GM21529 (cell line): ENCODE data around the gene PAX5.
A peak's percentile ranks its signal among the peaks of the same experiment; 100 is the strongest.

Source experiments
- ATAC-seq: cut with Tn5 transposase; IDR thresholded peaks from one replicate; pipeline ENCODE4 v1.9.1; 2021; ENCODE audit not compliant: unreplicated experiment

PAX5 gene

GRCh38 chr9:36864491-36865410, 169.3 kb downstream of the PAX5 start:
- no peak for ATAC-seq

DNA sequence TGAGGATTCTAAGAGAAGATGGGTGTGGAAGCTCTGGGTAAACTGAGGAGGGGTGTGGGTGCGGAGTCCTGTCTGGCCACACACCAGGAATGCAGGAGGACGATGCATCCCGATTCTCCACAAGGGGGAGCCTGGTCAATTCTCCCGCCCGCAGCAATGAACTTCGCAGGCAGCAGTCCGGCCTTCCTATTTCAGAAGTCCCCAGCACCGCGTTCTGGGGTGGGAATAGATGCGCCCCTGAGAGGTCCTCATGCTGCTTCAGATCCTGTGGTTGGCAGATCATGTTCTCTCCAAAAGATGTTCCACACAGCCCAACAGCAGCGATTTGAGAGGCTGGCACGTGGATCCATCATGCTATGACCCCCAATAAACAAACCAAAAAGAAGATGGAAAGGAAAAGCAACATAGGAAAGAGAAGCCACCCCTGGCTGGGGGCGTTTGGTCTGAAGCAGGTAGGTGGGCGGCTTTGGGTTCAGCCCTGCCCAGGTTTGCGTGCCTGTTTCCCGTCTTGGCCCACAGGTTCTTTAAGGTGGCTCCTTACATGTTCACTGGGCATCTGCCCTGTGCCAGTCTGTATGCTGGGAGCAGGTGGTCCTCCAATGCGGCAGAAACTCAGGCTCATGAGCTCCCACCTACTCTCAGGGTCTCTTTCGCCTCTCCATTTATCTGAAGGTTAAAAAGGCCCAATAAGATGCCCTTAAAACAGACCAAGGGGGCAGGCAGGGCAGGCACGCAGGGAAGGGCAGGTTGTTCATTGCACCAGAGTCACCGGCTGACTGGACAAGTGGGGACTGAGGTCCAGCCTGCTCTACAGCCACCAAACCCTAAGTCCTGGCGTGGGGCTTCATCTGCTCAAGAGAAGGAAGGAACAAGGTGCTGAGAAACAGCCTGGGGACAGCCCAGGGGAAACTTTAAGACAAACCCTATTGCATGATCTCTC, 171.6 kb downstream of the PAX5 start:
- no peak for ATAC-seq

- no peak for ATAC-seq
Observed at GRCh38 chr9:36861528-36862205, 172.4 kb downstream of the PAX5 start.

DNA sequence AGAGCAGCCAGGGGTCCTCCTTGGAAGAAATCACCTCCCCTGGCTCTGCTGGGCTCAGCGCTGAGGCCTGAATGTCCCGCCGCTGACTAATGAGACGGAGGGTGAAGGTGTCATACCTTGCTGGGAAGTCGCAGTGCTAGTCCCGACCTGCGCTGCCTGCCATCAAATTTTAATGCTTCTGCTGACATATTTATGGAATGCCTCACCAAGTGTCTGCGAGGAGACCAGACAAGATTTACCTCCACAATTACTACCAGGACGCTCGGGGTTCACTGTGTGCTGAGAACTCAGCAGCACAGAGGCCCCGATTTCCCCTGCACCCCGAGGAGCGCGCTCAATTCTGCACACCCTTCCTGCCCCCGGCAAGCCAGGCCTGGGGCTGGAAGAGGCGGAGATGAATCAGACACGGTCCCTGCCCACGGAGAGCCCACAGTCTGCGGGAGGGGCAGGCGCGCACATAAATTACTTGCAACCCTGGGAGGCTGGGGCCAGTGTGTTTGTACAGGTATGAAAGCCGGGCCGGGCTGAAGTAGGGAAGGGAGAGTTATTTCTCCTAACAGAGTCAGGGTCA, 175.2 kb downstream of the PAX5 start:
- ATAC-seq: no peak

DNA sequence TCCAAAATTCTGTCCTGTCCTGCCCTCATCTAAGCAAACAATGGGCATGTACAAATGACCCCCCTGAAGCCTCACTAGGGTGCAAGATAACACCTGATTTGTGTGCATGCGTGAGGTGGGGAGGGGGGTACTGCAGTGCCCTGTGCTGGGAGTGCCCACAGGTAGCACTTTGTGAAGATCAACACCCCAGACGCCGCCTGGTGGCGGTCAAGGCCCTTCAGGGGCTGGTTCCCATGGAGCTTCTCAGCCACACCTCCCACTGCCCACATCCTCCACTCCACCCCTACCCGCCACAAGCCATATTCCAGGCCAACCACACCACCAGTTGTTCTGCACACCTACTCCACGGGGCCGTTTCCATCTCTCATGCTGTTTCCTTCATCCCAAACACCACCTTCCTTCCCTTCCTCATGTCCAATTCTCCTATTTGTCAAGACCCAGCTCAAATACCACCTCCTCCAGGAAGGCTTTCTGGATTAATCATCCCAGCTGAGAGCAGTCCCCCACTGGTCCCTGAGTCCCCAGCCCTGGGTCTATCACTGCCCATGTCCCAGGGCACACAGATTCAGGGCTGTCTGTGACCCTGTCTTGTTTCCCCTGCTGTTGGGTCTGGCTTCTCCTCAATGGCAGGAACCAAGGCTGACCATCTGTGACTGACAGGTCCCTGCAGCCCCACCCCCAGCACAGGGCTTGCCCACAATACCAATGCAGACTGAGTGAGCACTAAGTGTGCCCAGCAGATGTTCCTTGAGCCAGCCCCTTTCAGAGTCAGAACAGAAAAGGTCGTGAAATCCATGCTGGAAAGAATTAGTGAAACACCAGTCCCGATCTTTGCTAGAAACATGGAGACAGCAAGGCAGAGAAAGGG, 178.4 kb downstream of the PAX5 start:
- no peak for ATAC-seq

GRCh38 chr9:36854751-36855150, 179.3 kb downstream of the PAX5 start:
- ATAC-seq: no peak

DNA sequence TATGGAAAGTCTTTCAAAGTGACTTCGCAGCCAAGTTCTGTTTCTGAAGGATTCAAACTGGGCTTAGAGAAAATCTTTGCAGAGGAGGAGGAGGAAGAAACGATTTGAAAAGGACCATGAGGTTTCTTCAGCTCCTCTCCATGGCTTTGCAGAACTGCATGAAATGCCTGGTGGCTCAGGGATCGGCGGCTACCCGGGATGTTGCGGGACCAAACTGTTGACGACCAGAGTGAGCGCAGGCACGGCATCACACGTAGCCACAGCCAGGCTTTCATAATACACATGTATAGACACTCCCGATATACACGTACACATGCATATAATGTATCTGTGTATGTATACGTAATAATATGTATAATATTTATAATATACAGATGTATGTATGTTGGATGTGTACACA, 180.0 kb downstream of the PAX5 start:
- ATAC-seq: no peak

- no peak for ATAC-seq
Observed at GRCh38 chr9:36853233-36853632, 180.8 kb downstream of the PAX5 start.

- no peak for ATAC-seq
Observed at GRCh38 chr9:36849943-36850342, 184.1 kb downstream of the PAX5 start.

DNA sequence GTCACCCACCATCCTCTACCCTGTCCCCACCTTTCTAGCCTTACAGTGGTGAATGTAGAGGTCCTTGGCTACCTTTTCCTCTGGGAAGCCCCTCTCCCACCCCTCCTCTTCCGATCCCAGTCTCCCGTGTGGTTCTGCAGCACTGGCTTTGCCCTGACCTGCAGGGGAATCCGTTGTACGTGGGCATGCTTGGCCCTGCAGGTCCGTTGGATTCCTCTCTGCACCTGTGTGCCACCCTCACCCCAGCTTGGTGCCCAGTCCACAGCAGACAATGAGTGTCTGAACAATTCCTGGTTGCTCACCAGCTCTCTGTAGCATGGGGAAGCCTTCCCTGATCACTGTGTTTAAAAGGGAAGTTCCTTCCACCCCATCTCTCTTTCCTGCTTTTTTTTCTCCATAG, 185.1 kb downstream of the PAX5 start:
- ATAC-seq: no peak

- ATAC-seq: no peak
Observed at GRCh38 chr9:36847781-36848673, 186.0 kb downstream of the PAX5 start.

- no peak for ATAC-seq
Observed at GRCh38 chr9:36846621-36847020, 187.4 kb downstream of the PAX5 start.

- no peak for ATAC-seq
Observed at GRCh38 chr9:36845844-36846243, 188.2 kb downstream of the PAX5 start.

DNA sequence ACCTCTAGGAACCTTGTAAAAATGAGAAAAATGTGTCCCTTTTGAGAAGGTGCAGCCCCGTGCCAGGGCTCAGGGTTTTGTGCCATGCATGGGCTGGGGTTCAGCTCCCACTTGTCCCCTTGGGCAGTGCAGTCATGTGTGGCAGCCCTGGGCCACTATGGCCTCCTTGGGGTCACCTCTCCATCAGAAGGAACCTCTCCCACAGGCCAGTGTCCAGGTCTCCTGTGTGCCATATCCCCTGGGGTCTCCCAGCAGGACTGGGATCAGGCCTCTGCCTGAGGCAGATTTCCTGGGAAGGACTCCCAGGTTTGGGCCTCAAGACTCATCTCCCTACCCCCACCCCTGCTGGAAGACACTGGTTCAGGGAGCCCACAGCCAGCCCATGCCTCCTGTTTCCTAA, 189.1 kb downstream of the PAX5 start:
- ATAC-seq: no peak

DNA sequence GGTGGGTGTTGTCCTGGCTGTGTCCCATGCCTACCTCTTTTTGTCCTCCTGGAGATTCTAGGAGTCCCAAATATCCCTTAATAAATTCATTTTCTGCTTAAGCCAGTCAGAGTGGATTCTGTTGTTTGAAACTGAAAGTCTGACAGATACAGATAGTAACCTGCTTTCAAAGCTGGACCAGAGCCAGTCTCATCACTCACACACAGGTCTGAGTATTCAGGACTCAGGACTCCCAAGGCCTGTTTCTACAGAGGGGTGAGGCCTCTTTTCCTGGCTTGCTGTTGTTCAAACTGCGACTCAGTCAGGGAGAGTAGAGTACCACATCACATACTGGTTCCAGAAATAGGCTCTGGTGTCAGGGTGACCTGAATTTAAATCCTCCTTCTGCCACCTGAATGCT, 190.1 kb downstream of the PAX5 start:
- peak; percentile 61 for ATAC-seq

- ATAC-seq: no peak
Observed at GRCh38 chr9:36842560-36843530, 191.2 kb downstream of the PAX5 start.

DNA sequence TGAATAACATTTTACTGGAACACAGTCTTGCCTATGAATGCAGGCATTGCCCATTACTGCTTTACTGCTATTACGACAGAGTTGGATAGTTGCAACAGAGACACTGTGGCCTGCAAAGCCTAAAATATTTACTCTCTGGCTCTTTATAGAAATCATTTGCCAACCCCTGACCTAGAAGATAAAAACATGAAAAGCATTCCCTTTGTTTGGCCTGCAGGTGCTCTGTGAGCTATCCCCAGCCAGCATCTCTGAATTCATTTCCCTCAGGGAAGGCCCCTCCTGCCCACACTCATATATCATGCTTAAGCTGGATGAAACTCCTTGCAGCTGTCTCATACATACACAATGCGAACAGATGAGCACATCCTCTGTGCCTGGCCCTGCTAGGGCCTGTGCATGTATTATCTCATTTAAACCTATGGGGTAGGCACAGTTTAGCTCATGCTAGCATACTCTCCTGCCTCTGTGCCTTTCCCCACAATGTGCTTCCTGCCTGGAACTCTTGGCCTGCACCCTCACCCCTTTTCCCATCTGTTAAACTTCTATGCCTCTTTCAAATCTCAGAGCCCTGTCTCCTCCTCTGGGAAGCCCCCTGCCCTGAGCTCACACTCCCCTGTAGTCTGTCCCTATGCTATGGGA, 193.1 kb downstream of the PAX5 start:
- ATAC-seq: no peak
